Gastroesophageal sphincter (tissue), 3 donors: ENCODE data around the gene OTOG.

Source experiments
- EP300 ChIP-seq: sonication (generic); formaldehyde crosslinking; IDR thresholded peaks from one replicate; pipeline ENCODE4 v1.6.1; 2017; ENCODE audit warnings: antibody characterized with exemption, mild to moderate bottlenecking
- POLR2A ChIP-seq, 2 donors: fragments of 450-650 bp; IDR thresholded peaks; one replicate each; pipeline ENCODE4 v1.6.1; 2017; ENCODE audit warnings: antibody characterized with exemption in 2 of 2, mild to moderate bottlenecking in 2 of 2, moderate library complexity in 1 of 2
- TF ChIP-seq, protein P1 (sequence below), 4 experiments: fragments of 200-600 bp in 2 of 4; fragments of 450-650 bp in 2 of 4; sonication (generic) in 1 of 4; IDR thresholded peaks; one replicate each; pipeline ENCODE4 v1.5.1; 2017 to 2019; ENCODE audit warnings: antibody characterized with exemption in 4 of 4, mild to moderate bottlenecking in 2 of 4, moderate library complexity in 2 of 4

DNA sequence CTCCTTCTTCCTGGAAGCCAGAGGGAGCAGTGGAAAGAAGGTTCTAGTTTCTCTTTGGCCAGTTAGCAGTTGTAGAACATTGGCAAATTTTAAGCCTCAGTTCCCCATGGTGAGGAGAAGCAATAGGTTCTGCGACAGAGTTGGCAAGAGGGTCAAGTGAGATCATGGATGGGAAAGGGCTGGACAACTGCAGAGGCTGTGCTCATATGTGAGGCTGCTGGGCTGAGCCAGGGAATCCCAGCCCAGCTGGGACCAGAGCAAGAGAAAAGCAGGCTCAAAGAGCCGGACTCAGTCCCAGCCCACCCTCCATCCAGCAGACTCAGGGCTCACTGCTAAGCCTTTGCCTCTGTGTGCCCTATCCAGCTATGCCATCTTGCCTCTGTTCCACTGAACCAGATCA is 105.5 kb downstream of the OTOG start:
- TF ChIP-seq, protein P1, sequence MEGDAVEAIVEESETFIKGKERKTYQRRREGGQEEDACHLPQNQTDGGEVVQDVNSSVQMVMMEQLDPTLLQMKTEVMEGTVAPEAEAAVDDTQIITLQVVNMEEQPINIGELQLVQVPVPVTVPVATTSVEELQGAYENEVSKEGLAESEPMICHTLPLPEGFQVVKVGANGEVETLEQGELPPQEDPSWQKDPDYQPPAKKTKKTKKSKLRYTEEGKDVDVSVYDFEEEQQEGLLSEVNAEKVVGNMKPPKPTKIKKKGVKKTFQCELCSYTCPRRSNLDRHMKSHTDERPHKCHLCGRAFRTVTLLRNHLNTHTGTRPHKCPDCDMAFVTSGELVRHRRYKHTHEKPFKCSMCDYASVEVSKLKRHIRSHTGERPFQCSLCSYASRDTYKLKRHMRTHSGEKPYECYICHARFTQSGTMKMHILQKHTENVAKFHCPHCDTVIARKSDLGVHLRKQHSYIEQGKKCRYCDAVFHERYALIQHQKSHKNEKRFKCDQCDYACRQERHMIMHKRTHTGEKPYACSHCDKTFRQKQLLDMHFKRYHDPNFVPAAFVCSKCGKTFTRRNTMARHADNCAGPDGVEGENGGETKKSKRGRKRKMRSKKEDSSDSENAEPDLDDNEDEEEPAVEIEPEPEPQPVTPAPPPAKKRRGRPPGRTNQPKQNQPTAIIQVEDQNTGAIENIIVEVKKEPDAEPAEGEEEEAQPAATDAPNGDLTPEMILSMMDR (IDR thresholded peaks at IDR 0.05): no peak
- no peak for TF ChIP-seq EP300
- no peak for TF ChIP-seq POLR2A (IDR thresholded peaks at IDR 0.05)
